ENCODE results near the gene ICAM4.

Gene ICAM4

DNA sequence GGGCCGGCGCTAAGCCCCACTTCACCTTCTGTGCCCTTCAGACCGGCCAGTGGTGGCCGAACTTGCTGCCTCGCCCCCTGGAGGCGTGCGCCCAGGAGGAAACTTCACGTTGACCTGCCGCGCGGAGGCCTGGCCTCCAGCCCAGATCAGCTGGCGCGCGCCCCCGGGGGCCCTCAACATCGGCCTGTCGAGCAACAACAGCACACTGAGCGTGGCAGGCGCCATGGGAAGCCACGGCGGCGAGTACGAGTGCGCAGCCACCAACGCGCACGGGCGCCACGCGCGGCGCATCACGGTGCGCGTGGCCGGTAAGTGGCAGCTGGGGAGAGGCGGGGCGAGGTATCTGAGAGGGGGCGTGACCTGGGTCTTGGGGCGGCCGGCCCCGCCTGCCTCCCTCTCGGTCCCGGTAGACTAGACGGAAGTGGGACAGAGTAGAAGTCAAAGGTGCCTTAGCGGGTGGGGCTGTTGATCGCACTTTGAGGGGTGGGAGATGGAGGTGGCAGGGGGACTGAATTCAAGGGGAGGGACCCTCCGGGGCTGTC is 8.6 kb downstream of the ICAM4 start:
- in situ Hi-C loops (cut with MboI; ENCODE audit: low pct_unique_long_range_greater_than_20kb, low sequenced_read_pairs, unreplicated experiment) = no loop called here
- TF ChIP-seq, protein P1, sequence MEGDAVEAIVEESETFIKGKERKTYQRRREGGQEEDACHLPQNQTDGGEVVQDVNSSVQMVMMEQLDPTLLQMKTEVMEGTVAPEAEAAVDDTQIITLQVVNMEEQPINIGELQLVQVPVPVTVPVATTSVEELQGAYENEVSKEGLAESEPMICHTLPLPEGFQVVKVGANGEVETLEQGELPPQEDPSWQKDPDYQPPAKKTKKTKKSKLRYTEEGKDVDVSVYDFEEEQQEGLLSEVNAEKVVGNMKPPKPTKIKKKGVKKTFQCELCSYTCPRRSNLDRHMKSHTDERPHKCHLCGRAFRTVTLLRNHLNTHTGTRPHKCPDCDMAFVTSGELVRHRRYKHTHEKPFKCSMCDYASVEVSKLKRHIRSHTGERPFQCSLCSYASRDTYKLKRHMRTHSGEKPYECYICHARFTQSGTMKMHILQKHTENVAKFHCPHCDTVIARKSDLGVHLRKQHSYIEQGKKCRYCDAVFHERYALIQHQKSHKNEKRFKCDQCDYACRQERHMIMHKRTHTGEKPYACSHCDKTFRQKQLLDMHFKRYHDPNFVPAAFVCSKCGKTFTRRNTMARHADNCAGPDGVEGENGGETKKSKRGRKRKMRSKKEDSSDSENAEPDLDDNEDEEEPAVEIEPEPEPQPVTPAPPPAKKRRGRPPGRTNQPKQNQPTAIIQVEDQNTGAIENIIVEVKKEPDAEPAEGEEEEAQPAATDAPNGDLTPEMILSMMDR (IDR thresholded peaks at IDR 0.05; ENCODE audit: extremely low read depth, insufficient read depth, missing control alignments) = no peak
- peak; percentile 87 for DNase-seq (ENCODE audit: low spot score)

DNA sequence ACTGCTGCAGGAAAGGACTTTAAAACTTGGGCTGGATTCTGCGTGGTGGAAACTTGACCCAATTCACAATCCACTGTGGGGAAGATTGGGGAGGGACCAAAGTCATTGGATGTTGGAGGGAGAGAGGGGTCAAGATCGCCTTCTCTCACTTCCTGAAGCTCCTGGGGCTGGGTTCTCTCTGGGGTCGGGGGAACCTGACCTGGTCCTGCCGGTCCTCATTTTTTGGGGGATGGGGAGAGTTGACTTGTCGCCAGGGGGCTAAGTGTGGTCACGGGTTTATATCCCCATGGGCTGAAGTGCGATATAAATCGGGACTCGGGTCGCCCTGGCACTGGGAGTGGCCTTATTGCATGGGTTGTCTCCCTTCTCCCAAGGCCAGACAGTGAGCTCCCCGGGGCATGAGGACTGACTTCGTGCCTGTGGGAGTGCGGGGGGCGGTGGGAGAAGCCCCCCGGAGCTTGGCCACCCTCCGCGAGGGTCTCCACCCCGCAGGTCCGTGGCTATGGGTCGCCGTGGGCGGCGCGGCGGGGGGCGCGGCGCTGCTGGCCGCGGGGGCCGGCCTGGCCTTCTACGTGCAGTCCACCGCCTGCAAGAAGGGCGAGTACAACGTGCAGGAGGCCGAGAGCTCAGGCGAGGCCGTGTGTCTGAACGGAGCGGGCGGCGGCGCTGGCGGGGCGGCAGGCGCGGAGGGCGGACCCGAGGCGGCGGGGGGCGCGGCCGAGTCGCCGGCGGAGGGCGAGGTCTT is 9.3 kb downstream of the ICAM4 start:
- in situ Hi-C loops (cut with MboI; ENCODE audit: low pct_unique_long_range_greater_than_20kb, low sequenced_read_pairs, unreplicated experiment) = no loop called here
- no peak for DNase-seq (ENCODE audit: low spot score)
- TF ChIP-seq, protein P1 (IDR thresholded peaks at IDR 0.05; ENCODE audit: extremely low read depth, insufficient read depth, missing control alignments) = no peak

DNA sequence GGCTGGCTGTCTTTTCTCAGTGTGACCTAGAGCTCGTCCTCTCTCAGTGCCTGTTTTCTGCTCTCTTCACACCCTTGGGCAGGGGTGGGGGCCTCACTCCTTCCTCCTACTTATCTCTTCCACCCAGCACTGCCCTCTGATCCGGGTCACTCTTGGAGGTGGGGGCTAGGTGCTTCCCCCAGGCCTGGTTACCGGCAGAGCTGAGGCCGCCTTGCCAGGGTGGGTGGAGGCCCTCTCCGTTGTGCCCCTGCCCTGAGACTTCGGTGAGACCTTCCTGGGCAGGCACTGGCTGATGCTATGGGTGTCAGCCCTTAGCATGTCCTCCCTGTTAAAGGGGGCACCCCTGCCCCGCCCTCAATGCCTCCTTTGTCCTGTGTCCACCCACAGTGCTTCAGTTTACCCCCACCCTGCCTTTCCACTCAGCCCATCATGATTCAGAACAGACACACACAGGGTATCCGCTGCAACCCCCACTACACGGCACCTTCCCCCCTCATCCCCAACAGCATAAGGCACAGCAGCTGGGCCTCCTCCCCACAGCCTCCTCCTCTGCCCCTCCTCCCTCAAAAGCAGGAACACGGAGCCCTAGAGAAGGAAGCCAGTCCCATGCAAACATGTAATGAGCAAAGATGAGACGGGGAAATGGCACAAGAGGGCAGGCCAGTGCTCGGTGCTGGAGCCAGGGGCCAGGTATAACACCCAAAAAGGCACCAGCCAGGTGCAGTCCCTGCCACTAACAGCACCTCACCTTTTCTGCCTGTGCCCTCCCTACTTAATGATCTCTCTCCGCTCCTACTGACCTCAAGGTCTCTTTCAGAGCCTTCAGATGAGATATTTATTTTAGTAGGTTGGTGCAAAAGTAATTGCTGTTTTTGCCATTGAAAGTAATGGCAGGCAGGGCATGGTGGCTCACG is 13.0 kb downstream of the ICAM4 start:
- TF ChIP-seq, protein P1 (IDR thresholded peaks at IDR 0.05; ENCODE audit: extremely low read depth, insufficient read depth, missing control alignments) = no peak
- in situ Hi-C loops (cut with MboI; ENCODE audit: low pct_unique_long_range_greater_than_20kb, low sequenced_read_pairs, unreplicated experiment) = no loop called here
- DNase-seq (ENCODE audit: low spot score) = no peak

DNA sequence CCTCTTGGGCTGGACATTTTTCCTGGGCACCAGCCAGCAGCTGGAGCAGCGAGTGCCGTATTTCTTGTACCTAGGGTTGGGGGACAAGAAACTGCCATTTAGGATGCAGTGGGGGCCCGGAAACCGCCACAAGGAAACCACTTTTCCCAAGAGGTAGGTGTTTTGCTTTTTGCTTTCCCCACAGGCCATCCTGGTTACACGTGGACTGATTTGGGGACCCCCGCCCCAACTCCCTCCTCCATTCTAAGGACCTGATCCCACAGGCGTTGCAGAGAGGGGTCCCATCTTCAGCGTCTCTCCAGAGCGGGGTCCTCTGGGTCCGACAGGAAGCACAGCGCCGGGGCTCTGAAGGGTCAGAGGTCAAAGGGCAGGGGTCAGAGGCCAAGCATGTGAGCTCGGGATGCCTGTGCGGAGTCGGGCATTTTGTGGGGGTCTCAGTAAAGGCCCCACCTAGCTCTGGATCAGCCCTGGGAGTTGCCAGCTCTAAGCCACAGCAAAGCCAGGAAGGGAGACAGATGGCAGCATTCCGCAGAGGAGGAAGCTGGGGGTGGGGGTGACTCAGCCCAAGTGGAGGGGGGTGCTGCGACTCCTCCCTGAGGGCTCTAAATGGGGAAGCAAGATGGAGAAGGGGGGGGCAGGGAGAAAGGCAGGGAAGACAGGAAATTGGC is 18.5 kb downstream of the ICAM4 start:
- DNase-seq (ENCODE audit: low spot score) = no peak
- TF ChIP-seq, protein P1 (IDR thresholded peaks at IDR 0.05; ENCODE audit: extremely low read depth, insufficient read depth, missing control alignments) = no peak
- in situ Hi-C loops (cut with MboI; ENCODE audit: low pct_unique_long_range_greater_than_20kb, low sequenced_read_pairs, unreplicated experiment) = no loop called here

DNA sequence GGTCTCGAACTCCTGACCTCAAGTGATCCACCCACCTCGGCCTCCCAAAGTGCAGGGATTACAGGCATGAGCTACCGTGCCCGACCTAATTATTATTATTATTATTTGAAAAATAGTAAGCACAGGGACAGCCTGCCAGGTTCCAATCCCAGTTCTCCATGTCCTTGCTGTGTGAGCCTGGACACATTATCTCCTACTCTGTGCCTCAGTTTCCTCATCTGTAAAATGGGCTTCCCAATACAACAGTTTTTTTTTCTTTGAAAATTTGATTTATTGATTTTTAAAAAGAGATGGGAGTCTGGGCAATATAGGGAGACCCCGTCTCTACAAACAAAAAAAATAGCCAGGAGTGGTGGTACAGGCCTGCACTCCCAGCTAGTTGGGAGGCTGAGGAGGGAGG is 19.6 kb downstream of the ICAM4 start:
- TF ChIP-seq, protein P1 (IDR thresholded peaks at IDR 0.05; ENCODE audit: extremely low read depth, insufficient read depth, missing control alignments) = no peak
- in situ Hi-C loops (cut with MboI; ENCODE audit: low pct_unique_long_range_greater_than_20kb, low sequenced_read_pairs, unreplicated experiment) = no loop called here

DNA sequence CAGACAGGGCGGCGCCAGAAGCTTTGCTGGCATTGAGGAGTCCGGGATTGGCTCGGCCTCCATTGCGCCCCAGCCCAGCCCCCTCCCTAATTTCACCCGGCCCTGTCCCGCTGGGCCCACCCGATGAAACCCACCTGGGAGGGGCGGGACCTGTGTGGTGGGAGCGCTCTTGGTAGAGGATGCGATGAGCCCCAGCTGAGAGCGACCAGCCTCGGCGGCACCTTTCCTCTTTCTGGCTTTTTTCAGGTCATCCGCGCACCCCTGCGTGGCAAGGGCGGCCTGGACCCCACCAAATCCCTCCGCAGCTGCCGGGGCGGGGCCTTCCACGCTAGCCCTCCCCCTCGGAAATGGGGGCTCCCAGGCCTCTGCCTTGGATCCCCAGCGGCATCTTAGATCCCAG is 22.7 kb downstream of the ICAM4 start, which contains the start of gene ZGLP1:
ZGLP1 (minus strand) TSS at position 393 of the 400 bp plus-strand sequence.
- TF ChIP-seq, protein P1 (IDR thresholded peaks at IDR 0.05; ENCODE audit: extremely low read depth, insufficient read depth, missing control alignments) = no peak
- DNase-seq (ENCODE audit: low spot score) = no peak
- in situ Hi-C loops (cut with MboI; ENCODE audit: low pct_unique_long_range_greater_than_20kb, low sequenced_read_pairs, unreplicated experiment) = no loop called here

More for the DNA sequence above, 19.6 kb downstream of the ICAM4 start:
- DNase-seq (ENCODE audit: low spot score) = no peak
